Activated B cell treated with CpG ODN at 0.5 μM for 24 hours (primary cell): Measurements from ENCODE around the gene TBC1D8B. TPM values are rescaled to one million over a fixed set of nuclear protein-coding genes. Genes with fewer than 3 reads are reported as not detected.

Experiments
- ATAC-seq: fragments of 200-7000 bp; cut with Tn5 transposase; one replicate; pipeline ENCODE4 v1.10.0; 2021; ENCODE audit warnings: low read depth, mild to moderate bottlenecking, moderate library complexity
- CTCF ChIA-PET: fragments of 350-600 bp; sonication (Branson Sonifier 250); formaldehyde crosslinking; loops from one replicate; lab custom pipeline; 2021; ENCODE audit warnings: antibody characterized with exemption; lab: Charles Lee
- POLR2A ChIA-PET: fragments of 350-600 bp; sonication (Branson Sonifier 250); formaldehyde crosslinking; loops from one replicate; lab custom pipeline; 2021; ENCODE audit warnings: antibody characterized with exemption; lab: Charles Lee
- DNase-seq: peaks from one replicate; pipeline ENCODE4 v3.0.0; 2022
- H3K27ac Mint-ChIP-seq: one replicate; pipeline ENCODE4 v1.8.0; 2020; ENCODE audit warnings: mixed read lengths
- H3K27me3 Mint-ChIP-seq: one replicate; pipeline ENCODE4 v1.8.0; 2021; ENCODE audit warnings: mixed read lengths
- H3K36me3 Mint-ChIP-seq: one replicate; pipeline ENCODE4 v1.8.0; 2021; ENCODE audit warnings: low read depth, mixed read lengths
- H3K4me1 Mint-ChIP-seq: one replicate; pipeline ENCODE4 v1.8.0; 2021; ENCODE audit warnings: mixed read lengths
- H3K4me3 Mint-ChIP-seq: one replicate; pipeline ENCODE4 v1.8.0; 2020; ENCODE audit warnings: mild to moderate bottlenecking, mixed read lengths
- H3K9me3 Mint-ChIP-seq: one replicate; pipeline ENCODE4 v1.8.0; 2020; ENCODE audit warnings: mixed read lengths
- CTCF ChIP-seq: fragments of 200-600 bp; IDR thresholded peaks from one replicate; pipeline ENCODE4 v1.8.0; 2022; ENCODE audit warnings: antibody characterized with exemption, mild to moderate bottlenecking
- intact Hi-C: fragments of 100-400 bp; cut with micrococcal nuclease; formaldehyde crosslinking; loops from one replicate; pipeline ENCODE4 v1.15.1; 2024
- total RNA-seq: library from RNA; stranded (reverse); gene quantifications from 2 replicates; pipeline ENCODE4 v1.2.3, GENCODE V29; 2022

Gene TBC1D8B
- total RNA-seq, 1 donor from 2014 or later, result 8.4 TPM

GRCh38 chrX:106902684-106903083, 100.2 kb downstream of the TBC1D8B start:
- intact Hi-C loops, result loop anchor here (1.0 kb wide), 1 partner anchor 14 kb away; no protein-coding TSS in a partner anchor
- Mint-ChIP-seq H3K4me3 (no peak overlapping the region), H3K9me3 (no peaks in the 10 kb centered on the region), H3K4me1 (no peaks in the 10 kb centered on the region), H3K27me3 (no peaks in the 10 kb centered on the region), H3K27ac (no peak overlapping the region), H3K36me3 (no peaks in the 10 kb centered on the region)
- ChIA-PET CTCF (no interaction called here), POLR2A (no interaction called here)
- DNase-seq (no peak), ATAC-seq (no peak)
- TF ChIP-seq CTCF, result no peak

- no peaks in the 10 kb centered on the region for H3K27me3 Mint-ChIP-seq
- CTCF ChIA-PET, result interaction anchor here (0.7 kb wide), 1 partner anchor 9 kb away, joined by 3 read pairs; no protein-coding TSS in a partner anchor
- DNase-seq, result no peak
- H3K4me1 Mint-ChIP-seq, result no peaks in the 10 kb centered on the region
- H3K36me3 Mint-ChIP-seq, result no peaks in the 10 kb centered on the region
- H3K27ac Mint-ChIP-seq, result no peak within 1 kb of the TSS
- no peak for ATAC-seq
- POLR2A ChIA-PET, result no interaction called here
- no peaks in the 10 kb centered on the region for H3K9me3 Mint-ChIP-seq
- no peak within 1 kb of the TSS for H3K4me3 Mint-ChIP-seq
- no peak for TF ChIP-seq CTCF
- intact Hi-C loops, result no loop called here
Measured at GRCh38 chrX:106903291-106903824, 100.9 kb downstream of the TBC1D8B start, which contains the start of gene RIPPLY1. Gene RIPPLY1 (minus strand): TSS chrX:106903341. CDS start chrX:106903287, 54 bp downstream.

- ATAC-seq (no peak), DNase-seq (no peak)
- H3K4me1 Mint-ChIP-seq, result no peaks in the 10 kb centered on the region
- intact Hi-C loops, result no loop called here
- no peaks in the 10 kb centered on the region for H3K9me3 Mint-ChIP-seq
- no peaks in the 10 kb centered on the region for H3K36me3 Mint-ChIP-seq
- TF ChIP-seq CTCF, result no peak
- no peak overlapping the region for H3K4me3 Mint-ChIP-seq
- H3K27me3 Mint-ChIP-seq, result peaks cover 2% of the 10 kb centered on the region
- H3K27ac Mint-ChIP-seq, result no peak overlapping the region
- CTCF ChIA-PET, result interaction anchor here (0.7 kb wide), 1 partner anchor 10 kb away, joined by 3 read pairs; no protein-coding TSS in a partner anchor
- POLR2A ChIA-PET, result no interaction called here
Measured at GRCh38 chrX:106903856-106904528, 101.5 kb downstream of the TBC1D8B start.

GRCh38 chrX:106905064-106905708, 102.7 kb downstream of the TBC1D8B start:
- Mint-ChIP-seq H3K4me3 (no peak overlapping the region), H3K36me3 (no peaks in the 10 kb centered on the region), H3K27me3 (peaks cover 4% of the 10 kb centered on the region), H3K4me1 (no peaks in the 10 kb centered on the region), H3K9me3 (no peaks in the 10 kb centered on the region), H3K27ac (no peak overlapping the region)
- DNase-seq, result no peak
- ATAC-seq, result no peak
- intact Hi-C loops, result no loop called here
- CTCF ChIA-PET, result no interaction called here
- TF ChIP-seq CTCF, result no peak
- POLR2A ChIA-PET, result no interaction called here

GRCh38 chrX:106906361-106906760, 103.9 kb downstream of the TBC1D8B start:
- POLR2A ChIA-PET, result no interaction called here
- no peak for TF ChIP-seq CTCF
- CTCF ChIA-PET, result no interaction called here
- Mint-ChIP-seq H3K27me3 (peaks cover 4% of the 10 kb centered on the region), H3K4me3 (no peak overlapping the region), H3K36me3 (no peaks in the 10 kb centered on the region), H3K4me1 (no peaks in the 10 kb centered on the region), H3K27ac (no peak overlapping the region), H3K9me3 (no peaks in the 10 kb centered on the region)
- DNase-seq (no peak), ATAC-seq (no peak)
- intact Hi-C loops, result no loop called here
